ENCODE results near the gene DISP3.

Gene DISP3

GRCh38 chr1:11558276-11558675, 79.3 kb downstream of the DISP3 start:
- no peaks in the 10 kb centered on the region for H3K9me3 ChIP-seq (ENCODE audit: insufficient read depth, low read depth, low read length)
- no peak overlapping the region for H3K4me3 ChIP-seq (ENCODE audit: low read length)
- H3K9ac ChIP-seq (ENCODE audit: low read depth, low read length): no peak overlapping the region
- H3K27ac ChIP-seq (ENCODE audit: low read length): no peak overlapping the region
- H3K36me3 ChIP-seq (ENCODE audit: insufficient read depth, low read depth, low read length): no peaks in the 10 kb centered on the region
- H3K27me3 ChIP-seq (ENCODE audit: insufficient read depth, low read length): peaks cover 11% of the 10 kb centered on the region; the same call in 1 of the 2 replicates
- H3K4me1 ChIP-seq (ENCODE audit: insufficient read depth, low read length): peaks cover 6% of the 10 kb centered on the region; the same call in 1 of the 2 replicates

- Histone ChIP-seq H3K4me1 (ENCODE audit: insufficient read depth, low read length) (peaks cover 6% of the 10 kb centered on the region; the same call in 1 of the 2 replicates), H3K4me3 (ENCODE audit: low read length) (no peak overlapping the region), H3K27ac (ENCODE audit: low read length) (no peak overlapping the region), H3K9ac (ENCODE audit: low read depth, low read length) (no peak overlapping the region), H3K27me3 (ENCODE audit: insufficient read depth, low read length) (peaks cover 11% of the 10 kb centered on the region; the same call in 1 of the 2 replicates), H3K9me3 (ENCODE audit: insufficient read depth, low read depth, low read length) (no peaks in the 10 kb centered on the region), H3K36me3 (ENCODE audit: insufficient read depth, low read depth, low read length) (no peaks in the 10 kb centered on the region)
These were observed 80.1 kb downstream of the DISP3 start for GRCh38 chr1:11558871-11559590.

- peaks cover 11% of the 10 kb centered on the region; the same call in 1 of the 2 replicates for H3K27me3 ChIP-seq (ENCODE audit: insufficient read depth, low read length)
These were observed 80.6 kb downstream of the DISP3 start for GRCh38 chr1:11559591-11559970.

GRCh38 chr1:11560061-11560460, 81.1 kb downstream of the DISP3 start:
- no peak overlapping the region for H3K4me3 ChIP-seq (ENCODE audit: low read length)
- H3K4me1 ChIP-seq (ENCODE audit: insufficient read depth, low read length): peaks cover 6% of the 10 kb centered on the region; the same call in 1 of the 2 replicates
- H3K27ac ChIP-seq (ENCODE audit: low read length): no peak overlapping the region
- no peaks in the 10 kb centered on the region for H3K36me3 ChIP-seq (ENCODE audit: insufficient read depth, low read depth, low read length)
- no peak overlapping the region for H3K9ac ChIP-seq (ENCODE audit: low read depth, low read length)
- H3K27me3 ChIP-seq (ENCODE audit: insufficient read depth, low read length): peaks cover 11% of the 10 kb centered on the region; the same call in 1 of the 2 replicates
- H3K9me3 ChIP-seq (ENCODE audit: insufficient read depth, low read depth, low read length): no peaks in the 10 kb centered on the region

More at GRCh38 chr1:11559591-11559970, 80.6 kb downstream of the DISP3 start:
- H3K4me3 ChIP-seq (ENCODE audit: low read length): no peak overlapping the region
- no peaks in the 10 kb centered on the region for H3K36me3 ChIP-seq (ENCODE audit: insufficient read depth, low read depth, low read length)
- H3K27ac ChIP-seq (ENCODE audit: low read length): no peak overlapping the region
- H3K9ac ChIP-seq (ENCODE audit: low read depth, low read length): no peak overlapping the region
- peaks cover 6% of the 10 kb centered on the region; the same call in 1 of the 2 replicates for H3K4me1 ChIP-seq (ENCODE audit: insufficient read depth, low read length)
- H3K9me3 ChIP-seq (ENCODE audit: insufficient read depth, low read depth, low read length): no peaks in the 10 kb centered on the region

- H3K4me1 ChIP-seq (ENCODE audit: insufficient read depth, low read length): peaks cover 6% of the 10 kb centered on the region; the same call in 1 of the 2 replicates
- no peak overlapping the region for H3K27ac ChIP-seq (ENCODE audit: low read length)
- H3K4me3 ChIP-seq (ENCODE audit: low read length): no peak overlapping the region
- no peaks in the 10 kb centered on the region for H3K9me3 ChIP-seq (ENCODE audit: insufficient read depth, low read depth, low read length)
- H3K36me3 ChIP-seq (ENCODE audit: insufficient read depth, low read depth, low read length): no peaks in the 10 kb centered on the region
- H3K9ac ChIP-seq (ENCODE audit: low read depth, low read length): no peak overlapping the region
- H3K27me3 ChIP-seq (ENCODE audit: insufficient read depth, low read length): peaks cover 4% of the 10 kb centered on the region; the same call in 1 of the 2 replicates
These were observed 82.8 kb downstream of the DISP3 start for GRCh38 chr1:11561740-11562139.

GRCh38 chr1:11562664-11563063, 83.7 kb downstream of the DISP3 start:
- H3K9ac ChIP-seq (ENCODE audit: low read depth, low read length): no peak overlapping the region
- H3K36me3 ChIP-seq (ENCODE audit: insufficient read depth, low read depth, low read length): no peaks in the 10 kb centered on the region
- no peaks in the 10 kb centered on the region for H3K9me3 ChIP-seq (ENCODE audit: insufficient read depth, low read depth, low read length)
- H3K4me1 ChIP-seq (ENCODE audit: insufficient read depth, low read length): peaks cover 6% of the 10 kb centered on the region; the same call in 1 of the 2 replicates
- H3K27ac ChIP-seq (ENCODE audit: low read length): no peak overlapping the region
- no peak overlapping the region for H3K4me3 ChIP-seq (ENCODE audit: low read length)
- H3K27me3 ChIP-seq (ENCODE audit: insufficient read depth, low read length): no peaks in the 10 kb centered on the region

- no peaks in the 10 kb centered on the region for H3K9me3 ChIP-seq (ENCODE audit: insufficient read depth, low read depth, low read length)
- no peak overlapping the region for H3K4me3 ChIP-seq (ENCODE audit: low read length)
- H3K4me1 ChIP-seq (ENCODE audit: insufficient read depth, low read length): no peaks in the 10 kb centered on the region; the same call in 1 of the 2 replicates
- no peaks in the 10 kb centered on the region for H3K27me3 ChIP-seq (ENCODE audit: insufficient read depth, low read length)
- H3K27ac ChIP-seq (ENCODE audit: low read length): no peak overlapping the region
- no peak overlapping the region for H3K9ac ChIP-seq (ENCODE audit: low read depth, low read length)
- no peaks in the 10 kb centered on the region for H3K36me3 ChIP-seq (ENCODE audit: insufficient read depth, low read depth, low read length)
These were observed 84.7 kb downstream of the DISP3 start for GRCh38 chr1:11563560-11564069.

- H3K4me3 ChIP-seq (ENCODE audit: low read length): no peak overlapping the region
- H3K27ac ChIP-seq (ENCODE audit: low read length): no peak overlapping the region
- no peaks in the 10 kb centered on the region for H3K27me3 ChIP-seq (ENCODE audit: insufficient read depth, low read length)
- no peaks in the 10 kb centered on the region for H3K36me3 ChIP-seq (ENCODE audit: insufficient read depth, low read depth, low read length)
- H3K9me3 ChIP-seq (ENCODE audit: insufficient read depth, low read depth, low read length): no peaks in the 10 kb centered on the region
- no peak overlapping the region for H3K9ac ChIP-seq (ENCODE audit: low read depth, low read length)
- H3K4me1 ChIP-seq (ENCODE audit: insufficient read depth, low read length): no peaks in the 10 kb centered on the region; the same call in 1 of the 2 replicates
These were observed 85.3 kb downstream of the DISP3 start for GRCh38 chr1:11564237-11564636.

- Histone ChIP-seq H3K27ac (ENCODE audit: low read length) (no peak overlapping the region), H3K9ac (ENCODE audit: low read depth, low read length) (no peak overlapping the region), H3K9me3 (ENCODE audit: insufficient read depth, low read depth, low read length) (no peaks in the 10 kb centered on the region), H3K36me3 (ENCODE audit: insufficient read depth, low read depth, low read length) (no peaks in the 10 kb centered on the region), H3K4me1 (ENCODE audit: insufficient read depth, low read length) (no peaks in the 10 kb centered on the region; the same call in 1 of the 2 replicates), H3K4me3 (ENCODE audit: low read length) (no peak overlapping the region), H3K27me3 (ENCODE audit: insufficient read depth, low read length) (no peaks in the 10 kb centered on the region)
These were observed 87.3 kb downstream of the DISP3 start for GRCh38 chr1:11566042-11566850.

- Histone ChIP-seq H3K4me1 (ENCODE audit: insufficient read depth, low read length) (no peaks in the 10 kb centered on the region; the same call in 1 of the 2 replicates), H3K9me3 (ENCODE audit: insufficient read depth, low read depth, low read length) (no peaks in the 10 kb centered on the region), H3K4me3 (ENCODE audit: low read length) (no peak overlapping the region), H3K36me3 (ENCODE audit: insufficient read depth, low read depth, low read length) (no peaks in the 10 kb centered on the region), H3K27ac (ENCODE audit: low read length) (no peak overlapping the region), H3K9ac (ENCODE audit: low read depth, low read length) (no peak overlapping the region), H3K27me3 (ENCODE audit: insufficient read depth, low read length) (no peaks in the 10 kb centered on the region)
These were observed 88.5 kb downstream of the DISP3 start for GRCh38 chr1:11567244-11568065.

GRCh38 chr1:11568687-11569086, 89.7 kb downstream of the DISP3 start:
- Histone ChIP-seq H3K9me3 (ENCODE audit: insufficient read depth, low read depth, low read length) (no peaks in the 10 kb centered on the region), H3K27ac (ENCODE audit: low read length) (no peak overlapping the region), H3K36me3 (ENCODE audit: insufficient read depth, low read depth, low read length) (no peaks in the 10 kb centered on the region), H3K4me3 (ENCODE audit: low read length) (no peak overlapping the region), H3K9ac (ENCODE audit: low read depth, low read length) (no peak overlapping the region), H3K4me1 (ENCODE audit: insufficient read depth, low read length) (no peaks in the 10 kb centered on the region; the same call in 1 of the 2 replicates), H3K27me3 (ENCODE audit: insufficient read depth, low read length) (no peaks in the 10 kb centered on the region)

Data from iPS-20b (cell line).